Fibroblast of pulmonary artery (primary cell): Measurements from ENCODE around the gene IL17RB.

Source experiments
- DNase-seq: peaks from one replicate; pipeline ENCODE4 v3.0.0-alpha.2; 2010; ENCODE audit warnings: low read depth
- H3K4me3 ChIP-seq: replicated peaks from 2 replicates; pipeline ENCODE4 v1.5.1; 2011; ENCODE audit warnings: low read depth, mild to moderate bottlenecking, control low read depth, low read length, moderate library complexity
- TF ChIP-seq, protein P1 (sequence below): IDR thresholded peaks from 2 replicates; pipeline ENCODE4 v1.5.1; 2011; ENCODE audit warnings: mild to moderate bottlenecking, control low read depth, low read length, inconsistent platforms; ENCODE audit errors: missing control alignments

Gene IL17RB

DNA sequence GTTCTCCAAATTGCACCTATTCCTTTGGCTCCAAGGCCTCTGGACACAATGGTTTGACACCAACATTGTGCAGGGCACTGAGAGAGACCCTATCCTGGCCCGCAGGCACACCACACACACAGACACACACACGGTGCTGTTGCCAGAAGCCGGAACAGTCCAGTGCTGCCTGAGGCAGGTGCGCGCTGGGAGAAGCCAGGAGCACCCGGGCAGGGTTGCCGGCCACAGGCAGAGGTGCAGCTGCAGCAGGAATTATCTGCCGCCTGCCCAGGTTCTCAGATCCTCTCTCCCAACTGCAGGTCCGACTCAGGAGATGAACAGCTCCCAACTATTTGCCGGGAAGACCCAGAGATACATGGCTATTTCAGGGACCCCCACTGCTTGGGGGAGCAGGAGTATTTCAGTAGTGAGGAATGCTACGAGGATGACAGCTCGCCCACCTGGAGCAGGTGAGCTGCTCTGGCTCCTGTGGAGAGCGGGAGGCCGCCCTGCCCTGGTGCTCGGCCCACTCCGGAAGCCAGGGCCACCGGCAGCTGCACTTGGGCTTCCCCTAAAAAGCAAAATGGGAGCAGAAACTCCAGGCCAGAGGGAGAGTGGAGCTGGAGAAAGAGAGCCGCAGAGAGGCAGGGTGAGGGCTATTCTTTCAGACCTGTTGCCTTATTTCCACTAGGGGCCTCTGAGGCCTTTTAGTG is 43.1 kb upstream of the IL17RB start:
- no peak for DNase-seq
- no peak overlapping the region for H3K4me3 ChIP-seq
- TF ChIP-seq, protein P1, sequence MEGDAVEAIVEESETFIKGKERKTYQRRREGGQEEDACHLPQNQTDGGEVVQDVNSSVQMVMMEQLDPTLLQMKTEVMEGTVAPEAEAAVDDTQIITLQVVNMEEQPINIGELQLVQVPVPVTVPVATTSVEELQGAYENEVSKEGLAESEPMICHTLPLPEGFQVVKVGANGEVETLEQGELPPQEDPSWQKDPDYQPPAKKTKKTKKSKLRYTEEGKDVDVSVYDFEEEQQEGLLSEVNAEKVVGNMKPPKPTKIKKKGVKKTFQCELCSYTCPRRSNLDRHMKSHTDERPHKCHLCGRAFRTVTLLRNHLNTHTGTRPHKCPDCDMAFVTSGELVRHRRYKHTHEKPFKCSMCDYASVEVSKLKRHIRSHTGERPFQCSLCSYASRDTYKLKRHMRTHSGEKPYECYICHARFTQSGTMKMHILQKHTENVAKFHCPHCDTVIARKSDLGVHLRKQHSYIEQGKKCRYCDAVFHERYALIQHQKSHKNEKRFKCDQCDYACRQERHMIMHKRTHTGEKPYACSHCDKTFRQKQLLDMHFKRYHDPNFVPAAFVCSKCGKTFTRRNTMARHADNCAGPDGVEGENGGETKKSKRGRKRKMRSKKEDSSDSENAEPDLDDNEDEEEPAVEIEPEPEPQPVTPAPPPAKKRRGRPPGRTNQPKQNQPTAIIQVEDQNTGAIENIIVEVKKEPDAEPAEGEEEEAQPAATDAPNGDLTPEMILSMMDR = no peak

DNA sequence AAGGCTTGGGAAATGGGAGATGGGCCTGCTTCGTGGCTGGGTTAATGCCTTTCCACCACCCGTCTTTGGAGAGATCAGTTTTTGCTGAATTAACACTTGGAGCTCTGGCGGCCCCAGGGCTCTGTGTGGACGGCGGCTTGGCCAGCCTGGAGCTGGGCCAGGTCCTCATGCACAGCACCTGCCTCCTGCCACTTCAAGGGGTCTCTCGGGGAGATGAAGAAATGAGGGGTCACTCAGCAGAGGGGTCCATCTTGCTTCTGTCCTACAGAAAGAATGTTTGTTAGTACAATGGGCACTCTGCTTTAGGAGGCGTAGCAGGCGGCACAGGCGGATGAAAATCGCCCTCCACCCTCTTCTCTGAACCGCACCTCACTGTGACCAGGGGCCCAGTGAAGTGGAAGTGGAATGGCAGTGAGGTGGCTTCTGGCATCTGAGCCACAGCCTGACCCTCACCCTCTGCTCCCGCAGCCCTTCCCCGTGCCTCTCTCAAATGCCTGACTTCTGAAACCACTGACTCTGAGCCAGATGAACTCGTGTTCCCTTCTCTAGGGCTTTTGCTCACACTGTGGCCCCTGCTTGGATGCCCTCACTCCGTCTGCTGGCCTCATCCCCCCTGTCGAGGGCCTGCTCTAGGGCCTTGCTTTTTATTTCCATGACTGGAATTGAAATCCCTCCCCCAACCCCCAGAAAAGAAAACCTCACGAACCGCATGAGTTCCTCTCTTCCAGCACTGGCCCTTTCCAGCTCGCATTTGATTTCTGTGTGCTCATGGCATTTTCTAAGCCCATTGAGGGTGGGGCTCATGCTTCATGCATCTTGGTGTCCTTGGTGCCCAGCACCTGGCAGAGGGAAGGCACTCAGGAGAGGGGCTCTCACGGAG is 42.3 kb upstream of the IL17RB start:
- H3K4me3 ChIP-seq = no peak overlapping the region
- TF ChIP-seq, protein P1 = no peak
- DNase-seq = no peak

DNA sequence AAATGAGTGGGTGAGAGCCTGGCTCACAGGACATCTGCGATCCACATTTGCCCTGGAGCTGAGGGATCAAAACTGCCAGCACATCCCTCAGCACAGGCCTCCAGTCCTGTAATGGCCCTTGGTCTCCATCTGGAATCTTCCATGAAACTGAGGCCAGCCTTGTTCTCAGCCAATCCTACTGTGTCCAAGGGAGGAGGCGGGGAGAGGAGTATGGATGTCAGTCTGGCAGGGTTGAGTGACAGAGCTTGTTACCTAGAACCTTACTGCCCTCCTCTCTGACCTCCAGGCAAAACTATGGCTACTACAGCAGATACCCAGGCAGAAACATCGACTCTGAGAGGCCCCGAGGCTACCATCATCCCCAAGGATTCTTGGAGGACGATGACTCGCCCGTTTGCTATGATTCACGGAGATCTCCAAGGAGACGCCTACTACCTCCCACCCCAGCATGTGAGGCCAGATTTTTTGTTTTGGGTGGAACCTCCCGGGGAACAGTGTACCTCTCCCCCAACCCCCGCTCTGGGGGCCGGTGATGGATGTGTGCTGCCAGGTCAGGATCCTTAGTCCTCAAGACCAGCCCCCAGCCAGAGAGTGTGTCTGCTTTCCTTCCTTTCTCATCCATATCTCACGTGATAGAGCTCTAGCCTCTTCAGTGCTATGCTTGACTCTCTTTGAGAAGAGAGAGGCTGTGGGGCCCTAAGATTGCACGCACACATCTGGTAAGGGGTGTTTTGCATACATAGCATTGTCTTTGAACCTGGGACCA is 41.5 kb upstream of the IL17RB start:
- peak; percentile 55 for DNase-seq
- no peak overlapping the region for H3K4me3 ChIP-seq
- TF ChIP-seq, protein P1 = no peak

DNA sequence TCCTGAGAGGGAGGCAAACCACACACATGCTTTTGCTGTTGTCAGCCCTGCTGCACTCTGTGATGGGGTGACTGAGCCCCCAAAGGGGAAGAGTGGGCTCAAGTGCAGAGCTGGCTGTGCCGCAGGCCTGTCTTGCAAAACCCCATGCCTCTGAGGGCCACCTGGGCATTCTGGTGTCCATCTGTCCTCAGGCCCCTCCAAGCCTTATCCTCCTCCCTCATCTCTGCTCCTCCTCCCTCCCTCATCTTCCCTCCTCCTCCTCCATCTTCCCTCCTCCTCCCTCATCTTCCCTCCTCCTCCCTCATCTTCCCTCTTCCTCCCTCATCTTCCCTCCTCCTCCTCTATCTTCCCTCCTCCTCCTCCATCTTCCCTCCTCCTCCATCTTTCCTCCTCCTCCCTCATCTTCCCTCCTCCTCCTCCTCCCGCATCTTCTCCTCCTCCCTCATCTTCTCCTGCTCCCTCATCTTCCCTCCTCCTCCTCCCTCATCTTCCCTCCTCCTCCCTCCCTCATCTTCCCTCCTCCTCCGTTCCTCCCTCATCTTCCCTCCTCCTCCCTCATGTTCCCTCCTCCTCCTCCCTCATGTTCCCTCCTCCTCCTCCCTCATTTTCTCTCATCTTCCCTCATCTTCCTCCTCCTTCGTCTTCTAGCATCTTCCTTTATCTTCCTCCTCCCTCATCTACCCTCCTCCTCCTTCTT is 40.8 kb upstream of the IL17RB start:
- H3K4me3 ChIP-seq = no peak overlapping the region
- TF ChIP-seq, protein P1 = no peak
- DNase-seq = no peak

DNA sequence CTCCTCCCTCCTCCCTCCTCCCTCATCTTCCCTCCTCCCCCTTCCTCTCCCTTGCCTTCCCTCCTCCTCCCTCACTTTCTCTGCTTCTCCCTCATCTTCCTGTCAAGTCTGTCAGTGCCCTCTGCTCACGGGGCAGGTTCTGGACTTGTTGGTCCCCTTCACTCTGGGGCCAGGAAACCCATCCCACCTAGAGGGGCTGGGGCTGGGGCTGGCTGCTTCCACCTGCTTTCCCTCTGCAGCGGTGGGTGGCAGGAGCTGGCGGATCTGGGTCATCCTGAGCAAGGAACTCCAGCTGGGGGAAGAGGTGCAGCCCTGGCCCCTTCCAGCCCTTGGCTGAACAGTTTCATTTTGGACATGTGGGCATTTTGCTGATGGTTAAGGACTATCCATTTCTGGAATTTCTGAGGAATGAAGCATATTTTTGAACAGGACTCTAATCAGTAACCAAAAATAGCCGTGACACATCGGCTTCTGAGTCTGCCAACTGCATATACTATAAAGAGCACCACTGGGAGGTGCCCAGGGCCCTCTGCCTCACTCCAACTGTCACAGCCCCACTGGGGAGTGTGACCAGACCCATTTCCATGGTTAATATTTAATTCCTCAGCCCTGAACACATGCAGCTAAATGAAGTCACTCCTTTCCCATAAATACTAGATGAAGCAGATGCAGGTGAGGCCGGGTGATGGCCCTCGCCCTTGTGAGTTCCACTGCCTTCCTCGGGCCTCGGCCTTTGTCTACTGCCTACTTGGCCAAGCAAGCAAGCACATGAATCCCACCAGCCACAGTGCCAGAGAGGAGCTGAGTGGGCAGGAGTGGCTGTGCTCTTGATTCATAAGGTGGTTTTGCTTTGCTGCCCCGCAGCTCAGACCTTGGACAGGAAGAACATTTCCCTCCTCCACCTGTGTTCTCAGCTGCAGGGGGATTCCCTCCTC is 39.9 kb upstream of the IL17RB start:
- TF ChIP-seq, protein P1 = no peak
- H3K4me3 ChIP-seq = no peak overlapping the region
- DNase-seq = peak; percentile 51
